MV-4-11 (cell line): ENCODE data around the gene CALR3.
"Not testable (repeated sequence)": the region's sequence is repeated elsewhere in the genome, so short reads cannot be mapped to it uniquely, and the experiment has no call there.

Experiments used
- DNase-seq: peaks from one replicate; lab custom pipeline; 2025; lab: John Stamatoyannopoulos, UW

CALR3 gene

GRCh38 chr19:16495982-16496612, at the start of gene CALR3, which contains the start of gene C19orf44:
Gene CALR3 (minus strand): TSS chr19:16496167. CDS start chr19:16496129, 38 bp downstream.
Gene C19orf44 (plus strand): TSS chr19:16496394. CDS start chr19:16500793, 4,399 bp downstream.
- DNase-seq: peak; percentile 100

- peak; percentile 12 for DNase-seq
Observed at GRCh38 chr19:16544473-16545231, 48.7 kb upstream of the CALR3 start.

GRCh38 chr19:16543734-16544133, 47.8 kb upstream of the CALR3 start:
- not testable (repeated sequence) for DNase-seq

GRCh38 chr19:16542910-16543472, 47.0 kb upstream of the CALR3 start:
- DNase-seq: no peak

- peak; percentile 96 for DNase-seq
Observed at GRCh38 chr19:16542045-16542909, 46.3 kb upstream of the CALR3 start, which contains the start of gene CHERP. Gene CHERP (minus strand): TSS chr19:16542437. CDS start chr19:16542378, 59 bp downstream.

- DNase-seq: no peak
Observed at GRCh38 chr19:16541526-16542044, 45.6 kb upstream of the CALR3 start.

- no peak for DNase-seq
Observed at GRCh38 chr19:16540948-16541347, 45.0 kb upstream of the CALR3 start.

GRCh38 chr19:16537111-16537510, 41.1 kb upstream of the CALR3 start:
- no peak for DNase-seq

- DNase-seq: no peak
Observed at GRCh38 chr19:16536130-16536529, 40.2 kb upstream of the CALR3 start.

- no peak for DNase-seq
Observed at GRCh38 chr19:16535381-16535780, 39.4 kb upstream of the CALR3 start.

GRCh38 chr19:16532440-16533234, 36.7 kb upstream of the CALR3 start:
- DNase-seq: no peak

- DNase-seq: no peak
Observed at GRCh38 chr19:16531380-16531669, 35.4 kb upstream of the CALR3 start.

GRCh38 chr19:16530540-16531379, 34.8 kb upstream of the CALR3 start:
- DNase-seq: no peak

- DNase-seq: no peak
Observed at GRCh38 chr19:16529466-16530144, 33.6 kb upstream of the CALR3 start.

- DNase-seq: peak; percentile 26
Observed at GRCh38 chr19:16527971-16528521, 32.1 kb upstream of the CALR3 start.

- no peak for DNase-seq
Observed at GRCh38 chr19:16527334-16527935, 31.5 kb upstream of the CALR3 start.

GRCh38 chr19:16525751-16526481, 29.9 kb upstream of the CALR3 start:
- no peak for DNase-seq
